ENCODE results near the gene HECW1.
"Not testable (repeated sequence)": the region's sequence is repeated elsewhere in the genome, so short reads cannot be mapped to it uniquely, and the experiment has no call there.

Gene HECW1

GRCh38 chr7:43208242-43208641 is 95.8 kb downstream of the HECW1 start:
- no peak for DNase-seq (ENCODE audit: low spot score)

GRCh38 chr7:43210539-43210938 is 98.1 kb downstream of the HECW1 start:
- DNase-seq (ENCODE audit: low spot score): not testable (repeated sequence)

- no peak for DNase-seq (ENCODE audit: low spot score)
Measured at GRCh38 chr7:43211286-43211685, 98.8 kb downstream of the HECW1 start.

GRCh38 chr7:43211693-43212092 is 99.2 kb downstream of the HECW1 start:
- DNase-seq (ENCODE audit: low spot score): no peak

GRCh38 chr7:43212921-43213320 is 100.5 kb downstream of the HECW1 start:
- no peak for DNase-seq (ENCODE audit: low spot score)

GRCh38 chr7:43215061-43215460 is 102.6 kb downstream of the HECW1 start:
- DNase-seq (ENCODE audit: low spot score): no peak

- DNase-seq (ENCODE audit: low spot score): no peak
Measured at GRCh38 chr7:43217055-43217454, 104.6 kb downstream of the HECW1 start.

- DNase-seq (ENCODE audit: low spot score): not testable (repeated sequence)
Measured at GRCh38 chr7:43218901-43219300, 106.5 kb downstream of the HECW1 start.

GRCh38 chr7:43220250-43220649 is 107.8 kb downstream of the HECW1 start:
- peak; percentile 61 for DNase-seq (ENCODE audit: low spot score)

- no peak for DNase-seq (ENCODE audit: low spot score)
Measured at GRCh38 chr7:43220742-43221141, 108.3 kb downstream of the HECW1 start.

GRCh38 chr7:43229801-43230200 is 117.4 kb downstream of the HECW1 start:
- DNase-seq (ENCODE audit: low spot score): no peak

GRCh38 chr7:43232366-43232765 is 119.9 kb downstream of the HECW1 start:
- DNase-seq (ENCODE audit: low spot score): no peak

- DNase-seq (ENCODE audit: low spot score): no peak
Measured at GRCh38 chr7:43234073-43234472, 121.6 kb downstream of the HECW1 start.

GRCh38 chr7:43234968-43235367 is 122.5 kb downstream of the HECW1 start:
- no peak for DNase-seq (ENCODE audit: low spot score)

GRCh38 chr7:43240565-43240964 is 128.1 kb downstream of the HECW1 start:
- DNase-seq (ENCODE audit: low spot score): no peak

GRCh38 chr7:43242628-43243255 is 130.3 kb downstream of the HECW1 start:
- no peak for DNase-seq (ENCODE audit: low spot score)

GRCh38 chr7:43244232-43244631 is 131.8 kb downstream of the HECW1 start:
- peak; percentile 35 for DNase-seq (ENCODE audit: low spot score)

GRCh38 chr7:43244784-43245183 is 132.3 kb downstream of the HECW1 start:
- DNase-seq (ENCODE audit: low spot score): no peak

- DNase-seq (ENCODE audit: low spot score): no peak
Measured at GRCh38 chr7:43247757-43248156, 135.3 kb downstream of the HECW1 start.

GRCh38 chr7:43248553-43248952 is 136.1 kb downstream of the HECW1 start:
- no peak for DNase-seq (ENCODE audit: low spot score)

- DNase-seq (ENCODE audit: low spot score): peak; percentile 88
Measured at GRCh38 chr7:43248961-43249822, 136.7 kb downstream of the HECW1 start.

- DNase-seq (ENCODE audit: low spot score): no peak
Measured at GRCh38 chr7:43249823-43250145, 137.3 kb downstream of the HECW1 start.

- peak; percentile 81 for DNase-seq (ENCODE audit: low spot score)
Measured at GRCh38 chr7:43260980-43261878, 148.8 kb downstream of the HECW1 start.

Measured in AG08395 (cell line).